Fibroblast of lung (primary cell): ENCODE results near the gene DNAJC3.
"Not testable (repeated sequence)": the region's sequence is repeated elsewhere in the genome, so short reads cannot be mapped to it uniquely, and the experiment has no call there.

Experiments
- EZH2 ChIP-seq: IDR thresholded peaks from 2 replicates; pipeline ENCODE4 v1.5.1; 2012; ENCODE audit warnings: low read length, control low read depth, mild to moderate bottlenecking; ENCODE audit errors: missing control alignments
- TF ChIP-seq, protein P1 (sequence below), 2 donors: IDR thresholded peaks in 1 of 2; conservative IDR thresholded peaks in 1 of 2; 1 replicate in 1 of 2; 2 replicates in 1 of 2; pipeline ENCODE4 v1.5.1; 2011 to 2012; ENCODE audit warnings: low read length in 2 of 2, control low read depth in 1 of 2, inconsistent platforms in 1 of 2, low read depth in 1 of 2, mild to moderate bottlenecking in 1 of 2

DNA sequence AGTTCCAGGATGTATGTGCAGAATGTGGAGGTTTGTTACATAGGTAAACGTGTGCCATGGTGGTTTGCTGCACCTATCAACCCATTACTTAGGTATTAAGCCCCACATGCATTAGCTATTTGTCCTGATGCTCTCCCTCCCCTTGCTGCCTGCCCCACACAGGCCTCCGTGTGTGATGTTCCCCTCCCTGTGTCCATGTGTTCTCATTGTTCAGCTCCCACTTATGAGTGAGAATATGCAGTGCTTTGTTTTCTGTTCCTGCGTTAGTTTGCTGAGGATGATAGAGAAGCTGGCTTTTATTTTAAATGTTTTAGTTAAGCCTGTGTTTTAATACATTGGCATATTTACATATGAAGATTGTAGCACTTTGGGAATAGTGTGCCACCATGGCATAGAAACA, 85.7 kb downstream of the DNAJC3 start:
- TF ChIP-seq EZH2 = not testable (repeated sequence)
- TF ChIP-seq, protein P1, sequence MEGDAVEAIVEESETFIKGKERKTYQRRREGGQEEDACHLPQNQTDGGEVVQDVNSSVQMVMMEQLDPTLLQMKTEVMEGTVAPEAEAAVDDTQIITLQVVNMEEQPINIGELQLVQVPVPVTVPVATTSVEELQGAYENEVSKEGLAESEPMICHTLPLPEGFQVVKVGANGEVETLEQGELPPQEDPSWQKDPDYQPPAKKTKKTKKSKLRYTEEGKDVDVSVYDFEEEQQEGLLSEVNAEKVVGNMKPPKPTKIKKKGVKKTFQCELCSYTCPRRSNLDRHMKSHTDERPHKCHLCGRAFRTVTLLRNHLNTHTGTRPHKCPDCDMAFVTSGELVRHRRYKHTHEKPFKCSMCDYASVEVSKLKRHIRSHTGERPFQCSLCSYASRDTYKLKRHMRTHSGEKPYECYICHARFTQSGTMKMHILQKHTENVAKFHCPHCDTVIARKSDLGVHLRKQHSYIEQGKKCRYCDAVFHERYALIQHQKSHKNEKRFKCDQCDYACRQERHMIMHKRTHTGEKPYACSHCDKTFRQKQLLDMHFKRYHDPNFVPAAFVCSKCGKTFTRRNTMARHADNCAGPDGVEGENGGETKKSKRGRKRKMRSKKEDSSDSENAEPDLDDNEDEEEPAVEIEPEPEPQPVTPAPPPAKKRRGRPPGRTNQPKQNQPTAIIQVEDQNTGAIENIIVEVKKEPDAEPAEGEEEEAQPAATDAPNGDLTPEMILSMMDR (conservative IDR thresholded peaks at IDR 0.05 in 1 of 2, IDR thresholded peaks at IDR 0.05 in 1 of 2; ENCODE audit: low read depth in 1 of 2, low read length in 2 of 2) = not testable (repeated sequence)
